NCI-H1694 treated with DMSO at 0.1 percent for 48 hours (cell line): ENCODE data around the gene RSPO4.
"Not testable (repeated sequence)": the region's sequence is repeated elsewhere in the genome, so short reads cannot be mapped to it uniquely, and the experiment has no call there.

ENCODE experiments used
- DNase-seq: peaks from one replicate; lab custom pipeline; 2025; lab: John Stamatoyannopoulos, UW

RSPO4 gene

DNA sequence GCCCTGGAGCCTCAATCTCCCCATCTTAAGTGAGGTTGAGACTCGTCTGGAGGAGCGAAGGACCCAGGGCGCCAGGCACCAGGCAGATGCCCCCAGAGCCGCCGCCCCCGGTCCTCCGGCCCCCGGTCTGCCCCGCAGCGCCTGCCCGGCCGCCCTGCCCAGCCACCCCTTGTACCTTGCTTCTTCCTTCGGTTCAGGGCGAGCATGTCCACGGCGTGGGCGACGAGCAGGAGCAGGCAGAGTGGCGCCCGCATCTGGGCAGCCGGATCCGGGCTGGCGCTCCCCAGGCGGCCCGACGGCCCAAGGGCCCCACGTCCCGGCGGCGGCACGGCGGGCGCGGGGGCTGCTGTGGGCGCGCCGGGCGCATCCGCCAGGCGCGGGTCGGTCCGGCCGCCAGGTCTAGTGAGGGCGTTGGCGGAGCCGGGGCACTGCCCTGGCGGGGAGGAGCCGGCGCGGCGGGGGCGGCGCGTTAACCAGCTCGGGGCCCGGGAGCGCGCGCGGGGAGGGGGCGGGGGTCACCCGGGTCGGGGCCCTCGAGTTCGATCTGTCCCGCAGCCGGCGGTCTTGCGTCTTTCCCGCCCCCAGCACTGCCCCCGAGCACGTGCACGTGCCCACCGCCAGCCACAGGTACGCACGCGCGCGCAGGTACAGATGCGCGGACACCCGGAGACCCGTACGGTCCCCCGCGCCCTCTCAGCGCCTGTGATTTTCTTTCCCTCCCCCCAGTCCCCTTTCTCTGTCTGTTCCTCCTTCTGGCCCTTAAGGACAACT is at the start of gene RSPO4:
TSS of gene RSPO4 (minus strand) at position 401 of the 771 bp plus-strand sequence. CDS start at position 254, 147 bp downstream.
- no peak for DNase-seq

- DNase-seq = no peak
Observed at GRCh38 chr20:1050440-1050839, 48.3 kb upstream of the RSPO4 start.

DNA sequence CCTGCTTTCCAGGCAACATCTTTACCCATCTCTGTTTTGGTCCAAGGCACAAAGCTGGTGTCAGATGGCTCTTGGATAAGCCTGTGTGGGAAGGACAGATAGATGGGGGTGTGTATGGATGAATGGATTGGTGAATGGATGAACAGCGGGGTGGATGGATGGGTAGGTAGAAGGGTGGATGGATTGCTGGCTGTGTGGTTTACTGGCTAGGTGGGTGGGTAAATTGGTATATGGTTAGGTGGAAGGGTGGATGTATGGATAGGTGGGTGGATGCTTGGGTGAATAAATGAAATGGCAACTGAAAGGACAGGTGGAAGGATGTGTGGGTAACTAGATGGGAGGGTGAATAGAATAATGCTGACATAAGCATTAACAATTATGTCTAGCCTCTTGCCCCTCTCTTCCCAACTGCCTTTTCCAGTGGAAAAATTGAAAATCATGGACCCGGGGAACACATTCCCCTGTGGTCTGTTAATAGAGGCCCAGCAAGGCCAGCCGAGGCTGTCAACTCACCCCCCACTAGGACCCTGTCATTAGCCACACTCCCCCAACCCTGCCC is 43.8 kb upstream of the RSPO4 start:
- DNase-seq = no peak

- DNase-seq = no peak
Observed at GRCh38 chr20:1041845-1042390, 39.8 kb upstream of the RSPO4 start.

DNA sequence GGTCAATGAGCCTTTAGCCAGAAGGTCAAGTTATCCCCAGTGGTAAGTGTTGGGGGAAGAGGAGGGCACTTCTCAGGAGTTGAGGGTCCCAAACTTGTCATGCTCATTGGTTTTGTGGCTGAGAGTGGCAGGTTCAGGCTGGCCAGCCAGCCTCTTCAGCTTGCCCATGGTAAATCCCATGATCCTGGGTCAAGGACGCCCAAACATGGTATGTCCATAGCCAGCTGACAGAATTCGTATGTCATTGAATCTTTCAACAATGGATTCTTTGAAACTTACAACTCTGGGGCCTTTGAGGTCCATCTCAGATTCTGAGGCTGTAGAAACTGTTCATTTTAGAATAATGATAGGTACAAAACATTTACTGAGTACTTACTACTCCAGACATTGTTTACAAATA is 36.1 kb upstream of the RSPO4 start:
- no peak for DNase-seq

DNA sequence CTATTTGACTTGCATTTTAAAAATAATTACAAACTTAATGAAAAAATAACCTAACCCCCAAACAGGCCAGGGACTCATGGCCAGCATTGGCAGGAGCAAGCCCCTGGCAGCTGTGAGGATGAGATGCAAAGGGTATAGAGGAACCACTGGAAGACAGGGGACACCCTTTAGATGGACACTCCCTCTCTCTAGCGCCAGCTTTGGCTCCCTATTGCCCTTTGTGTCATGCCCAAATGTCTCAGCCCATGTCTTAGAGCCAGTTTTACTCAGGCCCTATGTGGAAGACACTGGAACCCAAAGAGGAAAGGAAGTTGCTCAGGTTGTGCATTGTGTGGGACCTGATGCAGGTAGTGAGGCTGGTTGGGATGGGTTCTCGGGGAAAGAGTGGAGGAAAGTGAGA is 34.9 kb upstream of the RSPO4 start:
- DNase-seq = no peak

GRCh38 chr20:1035466-1035865 is 33.4 kb upstream of the RSPO4 start:
- no peak for DNase-seq

GRCh38 chr20:1034415-1034789 is 32.3 kb upstream of the RSPO4 start:
- no peak for DNase-seq

GRCh38 chr20:1033751-1034414 is 31.8 kb upstream of the RSPO4 start:
- DNase-seq = no peak

DNA sequence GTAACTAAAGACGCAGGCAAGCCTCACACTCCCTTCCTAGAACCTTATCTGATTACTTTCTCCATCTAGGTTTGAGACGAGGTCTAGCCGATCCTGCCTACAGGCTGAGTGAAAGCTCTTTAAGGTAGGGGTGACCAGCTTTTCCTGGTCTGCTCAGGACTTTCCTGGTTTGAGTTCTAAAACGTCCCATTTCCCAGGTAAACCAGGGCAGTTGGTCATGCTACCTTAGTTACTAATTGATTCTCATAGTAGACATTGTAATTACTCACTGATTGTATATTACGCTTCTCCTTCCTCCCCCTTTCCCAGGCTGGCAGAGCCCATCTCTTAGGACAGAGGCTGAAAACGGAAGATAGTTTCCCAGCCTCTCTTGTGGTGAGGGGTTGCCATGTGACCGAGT is 27.9 kb upstream of the RSPO4 start:
- DNase-seq = no peak

GRCh38 chr20:1026214-1026613 is 24.1 kb upstream of the RSPO4 start:
- DNase-seq = not testable (repeated sequence)

DNA sequence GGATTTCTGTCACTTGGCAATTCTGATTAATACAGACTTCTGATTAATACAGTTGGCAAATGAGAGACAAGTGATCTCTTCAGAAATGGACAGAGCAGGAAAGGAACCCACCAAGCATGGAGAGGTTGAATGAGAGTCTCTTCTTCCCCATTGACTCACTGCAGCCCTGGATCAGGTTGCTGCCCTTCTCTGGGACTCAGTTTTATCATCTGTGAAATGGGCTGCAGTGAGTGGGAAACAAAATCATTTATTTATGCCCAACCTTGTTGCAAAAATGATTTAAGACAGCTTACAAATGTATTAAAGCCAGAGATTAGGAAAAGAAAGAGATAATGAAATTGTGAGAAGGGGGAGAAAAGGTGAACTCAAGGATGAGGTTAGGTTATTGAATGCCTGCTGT is 20.8 kb upstream of the RSPO4 start:
- no peak for DNase-seq

- no peak for DNase-seq
Observed at GRCh38 chr20:1020614-1021013, 18.5 kb upstream of the RSPO4 start.

GRCh38 chr20:1019344-1019743 is 17.2 kb upstream of the RSPO4 start:
- no peak for DNase-seq

- no peak for DNase-seq
Observed at GRCh38 chr20:1017677-1018076, 15.6 kb upstream of the RSPO4 start.

DNA sequence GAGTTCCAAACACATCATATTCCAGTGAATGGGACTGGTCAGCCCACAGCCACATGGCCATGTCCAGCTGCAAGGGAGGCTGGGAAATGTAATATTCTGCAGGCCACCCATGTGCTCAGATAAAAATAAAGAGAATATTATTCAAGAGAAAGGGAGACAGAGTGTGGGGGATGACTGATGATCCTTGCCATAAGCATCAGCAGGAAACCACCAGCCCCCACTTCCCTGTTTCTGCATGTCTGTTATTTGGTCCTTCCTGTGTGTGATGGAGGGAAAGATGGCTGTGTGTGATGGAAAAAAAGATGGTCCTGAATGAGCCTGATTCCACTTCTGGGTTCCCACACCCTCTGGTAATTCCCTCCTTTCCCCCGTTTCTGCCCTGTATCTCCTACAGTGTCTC is 13.1 kb upstream of the RSPO4 start:
- no peak for DNase-seq

GRCh38 chr20:1014471-1014870 is 12.4 kb upstream of the RSPO4 start:
- DNase-seq = no peak

- DNase-seq = no peak
Observed at GRCh38 chr20:1013566-1014340, 11.6 kb upstream of the RSPO4 start.

- DNase-seq = no peak
Observed at GRCh38 chr20:1012359-1013168, 10.5 kb upstream of the RSPO4 start.

DNA sequence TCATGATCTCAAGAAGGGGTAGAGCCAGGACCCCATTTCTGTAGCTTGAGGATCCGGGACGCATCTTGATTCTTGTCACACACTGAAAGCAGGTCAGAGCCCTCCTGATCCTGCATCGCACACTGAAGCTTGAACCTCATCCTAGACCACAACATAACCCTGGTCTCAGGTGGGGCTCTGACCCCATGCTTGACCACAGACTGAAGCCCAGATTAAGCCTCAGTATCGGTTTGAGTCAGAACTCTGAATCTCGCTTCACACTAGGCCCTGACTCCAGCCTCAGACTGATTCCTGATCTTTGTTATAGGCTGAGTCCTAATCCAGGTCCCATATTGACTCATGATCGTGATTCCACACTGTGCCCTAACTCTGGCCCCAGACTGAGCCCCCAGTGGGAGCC is 8.5 kb upstream of the RSPO4 start:
- no peak for DNase-seq

DNA sequence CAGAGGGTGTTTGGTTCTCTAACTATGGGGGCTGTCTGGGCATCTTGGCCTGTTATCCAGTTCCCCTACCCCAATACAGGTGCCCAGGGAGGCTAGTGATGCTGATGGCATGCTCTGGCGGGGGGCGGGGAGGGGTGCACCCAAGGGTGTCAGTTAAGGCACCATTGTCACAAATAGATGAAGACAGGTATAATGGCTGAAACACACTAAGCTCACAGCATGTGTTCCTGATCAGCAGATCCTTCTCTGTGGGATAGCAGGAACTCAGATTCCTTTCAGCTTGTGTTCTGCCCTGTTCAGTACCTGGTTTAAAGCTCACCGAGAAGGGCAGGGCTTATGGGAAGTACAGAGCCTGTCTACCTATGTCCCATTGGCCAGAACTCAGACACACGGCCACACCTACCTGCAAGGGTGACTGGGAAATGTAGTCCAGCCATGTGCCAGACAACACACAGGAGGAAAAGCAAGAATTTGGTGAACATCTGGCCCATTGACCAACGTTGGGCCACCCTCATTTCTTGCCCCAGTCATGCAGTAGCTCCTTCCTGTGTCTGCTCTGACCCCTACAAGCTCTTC is 3.4 kb upstream of the RSPO4 start:
- no peak for DNase-seq
